ENCODE measurements around the gene TMEM207.

The TMEM207 gene

DNA sequence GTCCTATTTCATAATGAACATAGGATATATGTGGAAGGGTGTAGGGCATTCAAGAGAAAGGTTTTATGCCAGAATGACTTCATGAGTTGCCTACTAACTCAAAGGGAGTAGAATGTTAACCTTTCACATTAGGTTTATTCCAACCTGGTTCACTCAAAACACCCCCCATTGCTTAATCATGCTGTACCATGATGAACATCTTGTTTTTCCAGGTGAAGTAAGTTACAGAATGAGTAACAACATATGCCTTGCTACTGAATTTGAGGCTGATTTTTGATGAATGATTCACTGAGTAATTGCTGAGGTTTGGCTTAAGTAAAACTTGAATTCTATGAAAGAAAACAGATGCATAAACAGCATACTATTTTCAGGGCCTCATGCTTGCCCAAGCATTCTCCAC, 67.6 kb downstream of the TMEM207 start:
- DNase-seq = no peak

DNA sequence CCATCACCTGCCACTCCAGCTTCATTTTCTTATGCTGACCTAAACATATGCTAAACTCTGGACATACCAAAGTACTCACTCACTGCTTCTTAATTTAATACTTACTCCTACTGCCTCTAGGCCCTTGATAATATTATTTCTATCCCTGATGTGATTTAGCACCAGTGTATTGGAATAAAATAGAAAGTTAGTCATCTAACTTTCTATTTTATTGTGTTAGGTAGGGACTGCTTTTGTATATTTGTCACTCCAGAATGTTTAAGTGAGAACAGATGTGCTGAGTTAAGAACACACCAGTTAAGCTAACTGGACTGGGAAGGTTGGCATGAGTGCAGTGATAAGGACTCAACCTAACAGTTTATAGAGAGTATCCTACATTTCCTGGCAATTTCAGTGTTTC, 68.3 kb downstream of the TMEM207 start:
- no peak for DNase-seq

DNA sequence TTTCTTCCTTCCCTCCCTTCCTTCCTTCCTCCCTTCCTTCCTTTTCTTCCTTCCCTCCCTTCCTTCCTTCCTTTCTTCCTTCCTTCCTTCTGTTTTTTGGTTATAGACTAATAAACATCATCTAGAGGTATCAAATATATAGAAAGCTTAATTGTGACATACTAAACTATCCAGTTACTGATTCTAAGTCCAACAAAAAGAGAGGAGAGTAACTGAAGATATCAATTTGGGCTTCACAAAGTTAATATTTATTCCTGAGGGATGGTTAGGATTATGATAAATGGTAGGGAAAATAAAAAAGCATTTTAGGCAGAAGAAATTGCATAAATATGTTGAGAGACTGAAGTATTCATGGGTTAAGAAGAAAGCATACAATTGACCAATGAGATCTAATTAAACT, 69.5 kb downstream of the TMEM207 start:
- DNase-seq = no peak

Data from CD4-positive, alpha-beta T cell treated with Interleukin-10 for 1 hour (primary cell).